ENCODE measurements around the gene SKAP1. TPM values are rescaled to one million over a fixed set of nuclear protein-coding genes. Genes with fewer than 3 reads are reported as not detected.

Gene SKAP1
- total and polyA plus RNA-seq, 8 donors, result 2.4 to 4.4 (median 3.2) TPM; not detected in 2

- H3K4me3 ChIP-seq, result no peak overlapping the region
- H3K4me1 ChIP-seq, result no peaks in the 10 kb centered on the region
- no peaks in the 10 kb centered on the region for H3K9me3 ChIP-seq
- H3K27ac ChIP-seq, result no peak overlapping the region
- DNase-seq, result no peak
- no peaks in the 10 kb centered on the region for H3K27me3 ChIP-seq
- H3K36me3 ChIP-seq, result peaks cover 53 to 96% (median 91%) of the 10 kb centered on the region in 4 donors
- intact Hi-C loops (cut with DNase I; ENCODE audit: low total_unique reads), result no loop called here
- TF ChIP-seq POLR2AphosphoS5 (IDR thresholded peaks at IDR 0.05) (no peak), EP300 (IDR thresholded peaks at IDR 0.05) (no peak), POLR2A (IDR thresholded peaks at IDR 0.05) (no peak), CTCF (IDR thresholded peaks at IDR 0.05) (no peak)
- WGBS, 5 donors, result 83 to 89% (median 88%) methylated on average over 8 to 9 of the region's 9 CpGs
Observed at GRCh38 chr17:48121923-48122664, 307.9 kb downstream of the SKAP1 start.

- Histone ChIP-seq H3K4me1 (peaks cover 8 to 41% (median 26%) of the 10 kb centered on the region in 4 donors), H3K4me3 (no peak overlapping the region), H3K27ac (peak overlapping the region in 2 of 5 donors; percentile 57 to 68), H3K36me3 (peaks cover 25 to 66% (median 60%) of the 10 kb centered on the region in 4 donors), H3K9me3 (no peaks in the 10 kb centered on the region), H3K27me3 (no peaks in the 10 kb centered on the region)
- intact Hi-C loops (cut with DNase I; ENCODE audit: low total_unique reads), result no loop called here
- DNase-seq, result peak in 1 of 2 donors; percentile 49
- 72 to 91% (median 86%) methylated on average over 5 of the region's 5 CpGs for WGBS, 5 donors
- TF ChIP-seq CTCF (IDR thresholded peaks at IDR 0.05), result no peak
- peak in 1 of 3 donors; percentile 13 for TF ChIP-seq POLR2AphosphoS5 (IDR thresholded peaks at IDR 0.05)
Observed at GRCh38 chr17:48113201-48113676, 316.8 kb downstream of the SKAP1 start.

- intact Hi-C loops (cut with DNase I; ENCODE audit: low total_unique reads), result no loop called here
- DNase-seq, result no peak
- 83 to 93% (median 86%) methylated on average over 2 of the region's 2 CpGs for WGBS, 5 donors
- Histone ChIP-seq H3K36me3 (peaks cover 13 to 52% (median 46%) of the 10 kb centered on the region in 4 donors), H3K9me3 (no peaks in the 10 kb centered on the region), H3K27me3 (no peaks in the 10 kb centered on the region), H3K27ac (no peak overlapping the region), H3K4me1 (peaks cover 11 to 44% (median 30%) of the 10 kb centered on the region in 4 donors), H3K4me3 (no peak overlapping the region)
- TF ChIP-seq POLR2A (IDR thresholded peaks at IDR 0.05) (no peak), CTCF (IDR thresholded peaks at IDR 0.05) (no peak), EP300 (IDR thresholded peaks at IDR 0.05) (no peak), POLR2AphosphoS5 (IDR thresholded peaks at IDR 0.05) (no peak)
Observed at GRCh38 chr17:48111937-48112241, 318.1 kb downstream of the SKAP1 start.

- intact Hi-C loops (cut with DNase I; ENCODE audit: low total_unique reads), result no loop called here
- H3K4me3 ChIP-seq, result no peak overlapping the region
- H3K36me3 ChIP-seq, result peaks cover 7 to 41% (median 35%) of the 10 kb centered on the region in 4 donors
- WGBS, 5 donors, result 65 to 79% (median 78%) methylated on average over 9 of the region's 9 CpGs
- no peaks in the 10 kb centered on the region for H3K27me3 ChIP-seq
- H3K9me3 ChIP-seq, result no peaks in the 10 kb centered on the region
- no peak for TF ChIP-seq CTCF (IDR thresholded peaks at IDR 0.05)
- TF ChIP-seq EP300 (IDR thresholded peaks at IDR 0.05), result no peak
- no peak for TF ChIP-seq POLR2AphosphoS5 (IDR thresholded peaks at IDR 0.05)
- TF ChIP-seq POLR2A (IDR thresholded peaks at IDR 0.05), result no peak
- no peak for DNase-seq
- H3K27ac ChIP-seq, result no peak overlapping the region
- H3K4me1 ChIP-seq, result peaks cover 11 to 51% (median 35%) of the 10 kb centered on the region in 4 donors
Observed at GRCh38 chr17:48110761-48111160, 319.3 kb downstream of the SKAP1 start.

Data from stomach (tissue), 9 donors.